ENCODE data around the gene MAST4.

DNA sequence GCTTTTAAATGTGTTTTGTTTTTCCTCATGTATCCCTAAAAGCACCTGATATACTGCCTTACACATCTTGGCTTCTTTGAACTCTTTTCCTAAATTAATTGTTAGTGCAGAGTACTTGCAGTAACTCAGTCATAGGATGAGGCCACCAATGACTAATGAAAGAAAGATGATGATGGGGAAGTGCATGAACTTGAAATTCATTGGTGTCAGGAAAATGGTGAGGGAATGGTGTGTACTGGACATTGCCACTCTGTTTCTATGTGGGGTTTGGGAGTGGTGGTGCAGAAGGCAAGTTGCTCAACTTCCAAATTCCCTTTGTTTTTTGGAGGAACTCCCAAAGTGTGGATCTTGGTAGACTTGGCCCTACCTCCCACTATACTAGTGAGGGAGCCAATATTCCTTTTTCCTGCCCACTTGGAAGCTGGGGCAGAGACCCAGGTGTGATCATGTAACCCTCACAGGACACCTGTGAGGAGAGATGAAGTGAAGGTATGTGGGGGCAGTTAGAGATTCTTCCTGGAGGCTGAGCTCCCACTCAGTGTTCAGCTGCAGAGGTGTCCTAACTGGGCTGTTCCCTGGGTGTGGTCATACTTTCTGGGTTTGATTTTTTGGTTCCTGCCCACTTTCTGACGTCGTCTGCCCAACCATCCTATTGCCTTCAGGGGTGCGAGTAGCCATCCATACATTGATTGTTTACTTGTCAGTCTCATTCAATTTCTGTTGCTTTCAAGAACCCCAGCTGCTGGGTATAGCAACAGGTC is 298.5 kb downstream of the MAST4 start:
- TF ChIP-seq, protein P1, sequence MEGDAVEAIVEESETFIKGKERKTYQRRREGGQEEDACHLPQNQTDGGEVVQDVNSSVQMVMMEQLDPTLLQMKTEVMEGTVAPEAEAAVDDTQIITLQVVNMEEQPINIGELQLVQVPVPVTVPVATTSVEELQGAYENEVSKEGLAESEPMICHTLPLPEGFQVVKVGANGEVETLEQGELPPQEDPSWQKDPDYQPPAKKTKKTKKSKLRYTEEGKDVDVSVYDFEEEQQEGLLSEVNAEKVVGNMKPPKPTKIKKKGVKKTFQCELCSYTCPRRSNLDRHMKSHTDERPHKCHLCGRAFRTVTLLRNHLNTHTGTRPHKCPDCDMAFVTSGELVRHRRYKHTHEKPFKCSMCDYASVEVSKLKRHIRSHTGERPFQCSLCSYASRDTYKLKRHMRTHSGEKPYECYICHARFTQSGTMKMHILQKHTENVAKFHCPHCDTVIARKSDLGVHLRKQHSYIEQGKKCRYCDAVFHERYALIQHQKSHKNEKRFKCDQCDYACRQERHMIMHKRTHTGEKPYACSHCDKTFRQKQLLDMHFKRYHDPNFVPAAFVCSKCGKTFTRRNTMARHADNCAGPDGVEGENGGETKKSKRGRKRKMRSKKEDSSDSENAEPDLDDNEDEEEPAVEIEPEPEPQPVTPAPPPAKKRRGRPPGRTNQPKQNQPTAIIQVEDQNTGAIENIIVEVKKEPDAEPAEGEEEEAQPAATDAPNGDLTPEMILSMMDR (conservative IDR thresholded peaks at IDR 0.05 in 1 of 2, IDR thresholded peaks at IDR 0.05 in 1 of 2; ENCODE audit: low read depth in 1 of 2, low read length in 2 of 2) = no peak
- TF ChIP-seq EZH2 (IDR thresholded peaks at IDR 0.05; ENCODE audit: low read length, missing control alignments) = no peak

Measured in fibroblast of lung (primary cell).